Fibroblast of skin of left quadriceps (primary cell): ENCODE measurements around the gene CCDC92.

Experiments used
- DNase-seq, 2 experiments: peaks; one replicate each; pipeline ENCODE4 v3.0.0-alpha.2; 2013; ENCODE audit warnings: low read depth in 2 of 2

Gene CCDC92

GRCh38 chr12:123910057-123910456, 62.6 kb downstream of the CCDC92 start:
- DNase-seq: no peak

GRCh38 chr12:123908884-123909725, 63.5 kb downstream of the CCDC92 start:
- no peak for DNase-seq

GRCh38 chr12:123907726-123908476, 64.7 kb downstream of the CCDC92 start:
- no peak for DNase-seq

- no peak for DNase-seq
These were observed 65.8 kb downstream of the CCDC92 start for GRCh38 chr12:123906711-123907420.

GRCh38 chr12:123905319-123905925, 67.2 kb downstream of the CCDC92 start:
- DNase-seq: peak; percentile 79 to 80

- DNase-seq: no peak
These were observed 69.1 kb downstream of the CCDC92 start for GRCh38 chr12:123903301-123904065.

GRCh38 chr12:123902821-123903220, 69.8 kb downstream of the CCDC92 start:
- DNase-seq: no peak

- no peak for DNase-seq
These were observed 71.7 kb downstream of the CCDC92 start for GRCh38 chr12:123900871-123901376.

- DNase-seq: no peak
These were observed 73.3 kb downstream of the CCDC92 start for GRCh38 chr12:123899368-123899767.

GRCh38 chr12:123898673-123899072, 74.0 kb downstream of the CCDC92 start:
- DNase-seq: no peak

GRCh38 chr12:123897221-123897620, 75.4 kb downstream of the CCDC92 start:
- peak; percentile 62 to 63 for DNase-seq

- DNase-seq: peak; percentile 83 to 86
These were observed 75.9 kb downstream of the CCDC92 start for GRCh38 chr12:123896767-123897166.

- DNase-seq: no peak
These were observed 77.2 kb downstream of the CCDC92 start for GRCh38 chr12:123895451-123895850.

GRCh38 chr12:123894823-123895345, 77.7 kb downstream of the CCDC92 start:
- DNase-seq: no peak

GRCh38 chr12:123893276-123893675, 79.4 kb downstream of the CCDC92 start:
- DNase-seq: no peak

- DNase-seq: no peak
These were observed 79.8 kb downstream of the CCDC92 start for GRCh38 chr12:123892853-123893252.

GRCh38 chr12:123892180-123892559, 80.5 kb downstream of the CCDC92 start:
- DNase-seq: no peak

- no peak for DNase-seq
These were observed 81.0 kb downstream of the CCDC92 start for GRCh38 chr12:123891516-123892179.

GRCh38 chr12:123891011-123891410, 81.6 kb downstream of the CCDC92 start:
- DNase-seq: no peak

GRCh38 chr12:123890536-123890902, 82.1 kb downstream of the CCDC92 start:
- no peak for DNase-seq
